Activated naive CD4-positive, alpha-beta T cell treated with anti-CD3 and anti-CD28 coated beads, Interleukin-2, amount 10 ng/mL, durations not matched to agents 7 days and 5 days (primary cell): ENCODE data around the gene FOXO1.
A peak's percentile ranks its signal among the peaks of the same experiment; 100 is the strongest.

Experiments used
- CTCF ChIA-PET: fragments of 350-600 bp; sonication (Branson Sonifier 250); formaldehyde crosslinking; loops from one replicate; lab custom pipeline; 2021; ENCODE audit warnings: antibody characterized with exemption; lab: Charles Lee
- DNase-seq: peaks from one replicate; pipeline ENCODE4 v3.0.0-alpha.2; 2020
- H3K27ac Mint-ChIP-seq: one replicate; pipeline ENCODE4 v1.8.0; 2021; ENCODE audit warnings: mild to moderate bottlenecking, moderate library complexity, mixed read lengths
- H3K27me3 Mint-ChIP-seq: one replicate; pipeline ENCODE4 v1.8.0; 2021; ENCODE audit warnings: mild to moderate bottlenecking, mixed read lengths
- H3K36me3 Mint-ChIP-seq: one replicate; pipeline ENCODE4 v1.8.0; 2021; ENCODE audit warnings: mixed read lengths
- H3K4me1 Mint-ChIP-seq: one replicate; pipeline ENCODE4 v1.8.0; 2021; ENCODE audit warnings: mixed read lengths
- H3K4me3 Mint-ChIP-seq: one replicate; pipeline ENCODE4 v1.8.0; 2021; ENCODE audit warnings: mild to moderate bottlenecking, moderate library complexity, mixed read lengths
- H3K9me3 Mint-ChIP-seq: one replicate; pipeline ENCODE4 v1.8.0; 2021; ENCODE audit warnings: mixed read lengths

The FOXO1 gene

GRCh38 chr13:40639221-40639681, 27.2 kb downstream of the FOXO1 start:
- H3K27me3 Mint-ChIP-seq: no peaks in the 10 kb centered on the region
- peaks cover 43% of the 10 kb centered on the region for H3K36me3 Mint-ChIP-seq
- no peaks in the 10 kb centered on the region for H3K9me3 Mint-ChIP-seq
- H3K4me3 Mint-ChIP-seq: no peak overlapping the region
- peaks cover 75% of the 10 kb centered on the region for H3K4me1 Mint-ChIP-seq
- no peak for DNase-seq
- CTCF ChIA-PET: no interaction called here
- H3K27ac Mint-ChIP-seq: no peak overlapping the region

GRCh38 chr13:40637643-40638042, 28.8 kb downstream of the FOXO1 start:
- H3K27me3 Mint-ChIP-seq: no peaks in the 10 kb centered on the region
- CTCF ChIA-PET: no interaction called here
- H3K36me3 Mint-ChIP-seq: peaks cover 34% of the 10 kb centered on the region
- H3K9me3 Mint-ChIP-seq: no peaks in the 10 kb centered on the region
- DNase-seq: no peak
- H3K4me3 Mint-ChIP-seq: no peak overlapping the region
- peaks cover 70% of the 10 kb centered on the region for H3K4me1 Mint-ChIP-seq
- no peak overlapping the region for H3K27ac Mint-ChIP-seq

GRCh38 chr13:40635315-40635995, 31.0 kb downstream of the FOXO1 start:
- no peak for DNase-seq
- peak overlapping the region; percentile 12 for H3K27ac Mint-ChIP-seq
- no peaks in the 10 kb centered on the region for H3K9me3 Mint-ChIP-seq
- CTCF ChIA-PET: interaction anchor here (0.7 kb wide), 1 partner anchor 8 kb away, joined by 3 read pairs; no protein-coding TSS in a partner anchor
- peaks cover 32% of the 10 kb centered on the region for H3K36me3 Mint-ChIP-seq
- peaks cover 68% of the 10 kb centered on the region for H3K4me1 Mint-ChIP-seq
- no peak overlapping the region for H3K4me3 Mint-ChIP-seq
- no peaks in the 10 kb centered on the region for H3K27me3 Mint-ChIP-seq

- Mint-ChIP-seq H3K36me3 (peaks cover 34% of the 10 kb centered on the region), H3K27me3 (no peaks in the 10 kb centered on the region), H3K9me3 (no peaks in the 10 kb centered on the region), H3K4me3 (no peak overlapping the region), H3K27ac (no peak overlapping the region), H3K4me1 (peaks cover 65% of the 10 kb centered on the region)
- CTCF ChIA-PET: interaction anchor here (0.6 kb wide), 1 partner anchor 948 kb away, joined by 3 read pairs; no protein-coding TSS in a partner anchor
- DNase-seq: no peak
Observed at GRCh38 chr13:40632915-40633314, 33.5 kb downstream of the FOXO1 start.

- H3K36me3 Mint-ChIP-seq: peaks cover 42% of the 10 kb centered on the region
- CTCF ChIA-PET: no interaction called here
- no peak for DNase-seq
- H3K4me1 Mint-ChIP-seq: peaks cover 65% of the 10 kb centered on the region
- no peaks in the 10 kb centered on the region for H3K27me3 Mint-ChIP-seq
- peak overlapping the region; percentile 74 for H3K27ac Mint-ChIP-seq
- no peaks in the 10 kb centered on the region for H3K9me3 Mint-ChIP-seq
- peak overlapping the region; percentile 47 for H3K4me3 Mint-ChIP-seq
Observed at GRCh38 chr13:40631605-40632004, 34.8 kb downstream of the FOXO1 start.

GRCh38 chr13:40629678-40630384, 36.6 kb downstream of the FOXO1 start:
- H3K4me1 Mint-ChIP-seq: peaks cover 67% of the 10 kb centered on the region
- peaks cover 46% of the 10 kb centered on the region for H3K36me3 Mint-ChIP-seq
- H3K27ac Mint-ChIP-seq: peak overlapping the region; percentile 7
- H3K4me3 Mint-ChIP-seq: no peak overlapping the region
- no peaks in the 10 kb centered on the region for H3K27me3 Mint-ChIP-seq
- no peak for DNase-seq
- CTCF ChIA-PET: interaction anchor here (1.4 kb wide), 1 partner anchor 39 kb away, joined by 3 read pairs; no protein-coding TSS in a partner anchor
- H3K9me3 Mint-ChIP-seq: no peaks in the 10 kb centered on the region

GRCh38 chr13:40626977-40627376, 39.5 kb downstream of the FOXO1 start:
- peaks cover 75% of the 10 kb centered on the region for H3K4me1 Mint-ChIP-seq
- CTCF ChIA-PET: no interaction called here
- peaks cover 57% of the 10 kb centered on the region for H3K36me3 Mint-ChIP-seq
- no peak overlapping the region for H3K27ac Mint-ChIP-seq
- no peak for DNase-seq
- no peaks in the 10 kb centered on the region for H3K27me3 Mint-ChIP-seq
- H3K9me3 Mint-ChIP-seq: no peaks in the 10 kb centered on the region
- H3K4me3 Mint-ChIP-seq: no peak overlapping the region

- no peak for DNase-seq
- peaks cover 73% of the 10 kb centered on the region for H3K4me1 Mint-ChIP-seq
- H3K4me3 Mint-ChIP-seq: no peak overlapping the region
- H3K9me3 Mint-ChIP-seq: no peaks in the 10 kb centered on the region
- H3K27me3 Mint-ChIP-seq: no peaks in the 10 kb centered on the region
- CTCF ChIA-PET: no interaction called here
- peaks cover 56% of the 10 kb centered on the region for H3K36me3 Mint-ChIP-seq
- no peak overlapping the region for H3K27ac Mint-ChIP-seq
Observed at GRCh38 chr13:40626561-40626960, 39.9 kb downstream of the FOXO1 start.

GRCh38 chr13:40624986-40625385, 41.5 kb downstream of the FOXO1 start:
- CTCF ChIA-PET: interaction anchor here (1.3 kb wide), 1 partner anchor 9 kb away, joined by 3 read pairs; no protein-coding TSS in a partner anchor
- no peak for DNase-seq
- no peaks in the 10 kb centered on the region for H3K9me3 Mint-ChIP-seq
- no peaks in the 10 kb centered on the region for H3K27me3 Mint-ChIP-seq
- peaks cover 55% of the 10 kb centered on the region for H3K36me3 Mint-ChIP-seq
- peaks cover 64% of the 10 kb centered on the region for H3K4me1 Mint-ChIP-seq
- no peak overlapping the region for H3K4me3 Mint-ChIP-seq
- H3K27ac Mint-ChIP-seq: no peak overlapping the region

- DNase-seq: no peak
- Mint-ChIP-seq H3K27ac (peak overlapping the region; percentile 28), H3K4me1 (peaks cover 64% of the 10 kb centered on the region), H3K4me3 (no peak overlapping the region), H3K27me3 (no peaks in the 10 kb centered on the region), H3K36me3 (peaks cover 55% of the 10 kb centered on the region), H3K9me3 (no peaks in the 10 kb centered on the region)
- CTCF ChIA-PET: interaction anchor here (1.3 kb wide), 1 partner anchor 8 kb away, joined by 3 read pairs; no protein-coding TSS in a partner anchor
Observed at GRCh38 chr13:40624383-40624782, 42.1 kb downstream of the FOXO1 start.

GRCh38 chr13:40622761-40623160, 43.7 kb downstream of the FOXO1 start:
- Mint-ChIP-seq H3K4me1 (peaks cover 64% of the 10 kb centered on the region), H3K27ac (no peak overlapping the region), H3K9me3 (no peaks in the 10 kb centered on the region), H3K36me3 (peaks cover 50% of the 10 kb centered on the region), H3K27me3 (no peaks in the 10 kb centered on the region), H3K4me3 (no peak overlapping the region)
- no peak for DNase-seq
- CTCF ChIA-PET: no interaction called here

GRCh38 chr13:40622246-40622645, 44.2 kb downstream of the FOXO1 start:
- Mint-ChIP-seq H3K27ac (no peak overlapping the region), H3K27me3 (no peaks in the 10 kb centered on the region), H3K4me3 (no peak overlapping the region), H3K36me3 (peaks cover 48% of the 10 kb centered on the region), H3K4me1 (peaks cover 68% of the 10 kb centered on the region), H3K9me3 (no peaks in the 10 kb centered on the region)
- no peak for DNase-seq
- CTCF ChIA-PET: no interaction called here

- CTCF ChIA-PET: no interaction called here
- Mint-ChIP-seq H3K9me3 (no peaks in the 10 kb centered on the region), H3K36me3 (peaks cover 49% of the 10 kb centered on the region), H3K4me3 (no peak overlapping the region), H3K27ac (peak overlapping the region; percentile 21), H3K4me1 (peaks cover 75% of the 10 kb centered on the region), H3K27me3 (no peaks in the 10 kb centered on the region)
- no peak for DNase-seq
Observed at GRCh38 chr13:40619479-40619814, 47.0 kb downstream of the FOXO1 start.

GRCh38 chr13:40618581-40619478, 47.6 kb downstream of the FOXO1 start:
- CTCF ChIA-PET: no interaction called here
- Mint-ChIP-seq H3K27me3 (no peaks in the 10 kb centered on the region), H3K4me1 (peaks cover 78% of the 10 kb centered on the region), H3K4me3 (no peak overlapping the region), H3K27ac (peak overlapping the region; percentile 21), H3K36me3 (peaks cover 47% of the 10 kb centered on the region), H3K9me3 (no peaks in the 10 kb centered on the region)
- DNase-seq: no peak
